GM20431 (cell line): ENCODE data around the gene GLTP.
"Not testable (repeated sequence)": the region's sequence is repeated elsewhere in the genome, so short reads cannot be mapped to it uniquely, and the experiment has no call there.

Source experiments
- in situ Hi-C: fragments of 300-500 bp; cut with MseI, MboI; formaldehyde crosslinking; loops from one replicate; pipeline ENCODE4 v1.15.0; 2020; ENCODE audit warnings: low sequenced_read_pairs; ENCODE audit not compliant: unreplicated experiment

Gene GLTP

DNA sequence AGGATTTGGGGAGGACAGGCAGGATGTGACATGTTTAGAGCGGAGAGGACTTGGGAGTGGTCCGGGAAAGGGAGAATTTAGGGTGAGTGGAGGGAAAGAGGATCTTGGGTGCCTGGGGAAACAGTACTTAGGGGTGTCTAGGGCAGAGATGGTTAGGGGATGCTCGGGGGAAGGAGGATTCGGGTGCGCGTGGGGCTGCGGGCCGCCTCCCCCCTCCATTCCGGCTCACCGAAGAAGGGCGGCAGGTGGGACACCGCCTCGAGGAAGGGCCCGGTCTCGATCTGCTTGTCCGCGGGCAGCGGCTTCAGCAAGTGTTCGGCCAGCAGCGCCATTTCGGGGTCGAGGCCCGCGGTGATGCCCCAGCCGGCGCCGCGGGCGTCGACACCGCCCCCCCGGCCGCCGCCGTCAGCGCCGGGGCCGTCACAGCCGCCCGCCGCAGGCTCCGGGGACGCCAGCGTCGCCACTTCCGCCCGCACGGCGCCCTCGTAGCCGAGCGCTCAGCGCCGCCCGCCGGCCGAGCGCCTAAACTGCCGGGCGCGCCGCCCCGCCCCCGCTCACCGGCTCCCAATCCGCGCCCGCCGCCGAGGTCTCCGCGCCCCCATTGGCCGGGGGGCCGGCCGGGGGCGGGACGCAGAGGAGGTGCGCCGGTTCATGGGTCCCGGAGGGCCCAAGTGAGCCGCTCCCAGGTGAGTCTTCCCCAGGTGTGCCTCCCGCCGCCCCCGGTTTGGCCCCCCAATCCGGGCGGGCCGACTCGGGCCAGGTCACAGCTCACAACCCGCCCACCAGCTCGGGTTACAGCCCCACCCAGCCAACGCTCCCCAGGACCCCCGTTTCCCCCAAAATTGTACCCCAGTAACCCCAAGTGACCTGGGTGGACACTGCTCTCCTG lies at the start of gene GLTP:
Gene GLTP (minus strand): TSS at position 499 of the 889 bp plus-strand sequence. CDS start 167 bp downstream, at position 332.
- in situ Hi-C loops = no loop called here

- in situ Hi-C loops = not testable (repeated sequence)
These were observed 49.0 kb upstream of the GLTP start for GRCh38 chr12:109929326-109929725.

- in situ Hi-C loops = no loop called here
These were observed 47.8 kb upstream of the GLTP start for GRCh38 chr12:109928058-109928656.

GRCh38 chr12:109927622-109928021 lies 47.3 kb upstream of the GLTP start:
- in situ Hi-C loops = no loop called here

DNA sequence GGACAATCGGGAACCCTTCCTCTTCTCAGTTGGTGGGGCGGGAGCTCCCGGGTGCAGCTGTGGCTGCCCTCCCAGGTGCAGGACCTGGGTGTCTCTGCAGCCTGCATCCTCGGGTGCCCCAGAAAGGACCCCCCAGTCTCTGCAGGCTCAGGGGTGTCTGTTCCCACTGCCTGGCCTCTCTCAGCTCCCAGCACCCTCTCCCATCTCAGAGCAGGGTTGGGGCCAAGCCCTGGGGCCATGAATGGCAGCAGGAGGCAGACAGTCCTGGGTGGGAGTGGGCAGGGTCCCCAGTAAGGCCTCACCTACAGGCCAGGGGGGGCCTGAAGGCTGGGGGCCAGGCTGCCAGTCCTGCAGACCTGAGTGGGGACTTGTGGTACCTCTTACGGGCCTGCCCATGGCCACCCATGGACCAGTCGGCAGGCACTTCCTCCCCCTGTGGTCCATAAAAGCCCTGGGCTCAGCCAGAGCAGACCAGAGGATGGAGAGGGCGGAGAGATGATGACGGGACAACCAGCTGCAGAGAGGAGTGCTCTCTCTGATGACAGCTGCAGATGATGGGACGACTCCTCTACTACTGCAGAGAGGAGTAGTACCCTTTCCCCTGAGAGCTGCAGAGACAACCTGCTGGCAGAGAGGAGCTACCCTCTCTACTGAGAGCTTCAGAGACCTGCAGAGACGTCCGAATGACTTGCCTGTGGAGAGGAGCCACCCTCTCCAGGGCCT lies 46.3 kb upstream of the GLTP start:
- in situ Hi-C loops = no loop called here

GRCh38 chr12:109926016-109926415 lies 45.7 kb upstream of the GLTP start:
- in situ Hi-C loops = no loop called here

GRCh38 chr12:109925185-109925840 lies 45.0 kb upstream of the GLTP start:
- in situ Hi-C loops = no loop called here

- in situ Hi-C loops = no loop called here
These were observed 43.3 kb upstream of the GLTP start for GRCh38 chr12:109923481-109924245.

DNA sequence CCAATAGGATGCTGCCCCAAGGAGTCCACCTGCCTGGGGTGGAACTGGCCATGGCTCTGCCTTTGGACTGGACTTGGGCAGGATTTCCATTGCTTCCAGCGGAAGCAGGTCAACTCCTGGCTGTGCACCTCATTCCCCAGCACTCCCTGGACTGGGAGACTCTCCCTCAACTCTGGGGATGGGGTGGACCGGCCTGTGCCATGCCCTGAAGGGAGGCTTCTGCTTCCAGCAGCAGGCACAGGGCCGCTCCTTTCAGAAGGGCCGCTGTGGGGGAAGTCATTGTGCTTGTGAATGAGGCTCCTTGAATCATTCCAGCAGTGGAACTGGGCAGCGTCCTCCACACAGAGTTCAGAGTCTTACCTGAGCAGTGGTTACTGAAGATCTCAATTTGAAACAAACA lies 42.7 kb upstream of the GLTP start:
- in situ Hi-C loops = no loop called here

- in situ Hi-C loops = no loop called here
These were observed 41.6 kb upstream of the GLTP start for GRCh38 chr12:109921982-109922381.

GRCh38 chr12:109920261-109920780 lies 40.0 kb upstream of the GLTP start:
- in situ Hi-C loops = no loop called here

DNA sequence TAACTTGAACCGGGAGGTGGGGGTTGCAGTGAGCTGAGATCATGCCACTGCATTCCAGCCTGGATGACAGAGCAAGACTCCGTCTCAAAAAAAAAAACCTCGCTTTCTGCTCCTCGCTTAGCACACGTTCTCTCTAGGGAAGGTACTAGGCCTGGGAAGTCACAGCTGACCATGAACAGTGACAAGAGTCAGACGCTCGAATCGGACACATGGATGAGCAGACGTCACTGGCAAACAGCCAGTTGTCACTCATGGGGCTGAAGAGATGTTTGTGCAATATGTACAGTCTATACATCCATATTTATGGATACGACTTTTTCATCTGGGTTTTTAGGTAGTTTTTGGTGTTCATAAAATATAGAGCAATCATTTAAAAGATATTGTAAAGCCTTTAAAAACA lies 39.1 kb upstream of the GLTP start:
- in situ Hi-C loops = no loop called here

GRCh38 chr12:109916045-109916444 lies 35.7 kb upstream of the GLTP start:
- in situ Hi-C loops = no loop called here

DNA sequence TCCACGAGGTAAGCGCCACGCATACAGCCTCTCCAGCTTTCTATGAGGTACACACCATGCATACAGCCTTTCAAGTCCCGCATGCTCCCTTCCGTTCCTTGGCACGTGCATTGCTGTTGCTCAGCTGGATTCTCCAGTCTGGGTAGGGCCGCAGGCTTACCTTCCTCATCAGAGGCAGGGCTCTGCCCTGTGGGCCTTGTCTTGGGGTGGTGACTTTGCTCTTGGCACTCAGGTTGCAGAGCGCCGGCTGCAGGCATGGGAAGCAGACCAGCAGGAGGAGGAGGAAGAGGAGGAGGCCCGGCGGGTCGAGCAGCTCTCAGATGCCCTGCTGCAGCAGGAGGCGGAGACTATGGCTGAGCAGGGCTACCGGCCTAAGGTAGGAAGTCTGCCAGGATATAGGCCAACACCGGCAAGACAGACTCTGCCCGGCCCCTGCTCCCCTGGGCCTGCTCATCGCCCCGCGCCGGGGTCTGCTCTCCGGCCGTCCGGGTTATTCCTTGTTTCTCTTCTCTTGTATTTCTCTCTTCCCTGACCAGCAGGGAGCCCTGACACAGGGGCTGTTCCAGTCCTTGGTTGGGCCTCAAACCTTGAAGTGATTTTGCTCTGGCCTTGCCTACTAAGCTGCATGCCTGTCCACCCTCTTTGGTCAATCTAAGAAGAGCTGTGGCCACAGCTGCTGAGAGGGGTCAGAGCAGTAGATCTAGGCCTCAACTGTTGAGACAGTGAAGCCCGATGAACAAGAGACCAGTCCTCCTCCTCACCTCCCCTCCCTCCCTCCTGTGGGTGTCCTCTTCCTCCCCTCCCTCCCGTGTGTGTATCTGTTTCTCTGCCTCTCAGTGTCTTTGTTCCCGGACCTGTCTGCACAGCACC lies 35.1 kb upstream of the GLTP start:
- in situ Hi-C loops = no loop called here

- in situ Hi-C loops = no loop called here
These were observed 34.1 kb upstream of the GLTP start for GRCh38 chr12:109914461-109914860.

- in situ Hi-C loops = no loop called here
These were observed 32.5 kb upstream of the GLTP start for GRCh38 chr12:109912855-109913321.

GRCh38 chr12:109910969-109911348 lies 30.6 kb upstream of the GLTP start:
- in situ Hi-C loops = no loop called here

- in situ Hi-C loops = no loop called here
These were observed 30.1 kb upstream of the GLTP start for GRCh38 chr12:109910254-109910968.
